Fibroblast of upper back skin (primary cell): ENCODE measurements around the gene CYP4Z1.
"Not testable (repeated sequence)": the region's sequence is repeated elsewhere in the genome, so short reads cannot be mapped to it uniquely, and the experiment has no call there.

ENCODE experiments used
- DNase-seq: peaks from one replicate; pipeline ENCODE4 v3.0.0-alpha.2; 2013

The CYP4Z1 gene

GRCh38 chr1:47128854-47129253 is 61.8 kb downstream of the CYP4Z1 start:
- not testable (repeated sequence) for DNase-seq

GRCh38 chr1:47129489-47130230 is 62.6 kb downstream of the CYP4Z1 start:
- DNase-seq, result not testable (repeated sequence)

GRCh38 chr1:47132665-47133064 is 65.6 kb downstream of the CYP4Z1 start:
- DNase-seq, result not testable (repeated sequence)

GRCh38 chr1:47137198-47137597 is 70.2 kb downstream of the CYP4Z1 start, which contains the start of gene CYP4A22:
TSS of gene CYP4A22 (plus strand) at chr1:47137441. CDS start at chr1:47137486, 45 bp downstream.
- DNase-seq, result no peak

- DNase-seq, result no peak
Observed at GRCh38 chr1:47137925-47138615, 71.0 kb downstream of the CYP4Z1 start.

GRCh38 chr1:47140358-47140757 is 73.3 kb downstream of the CYP4Z1 start:
- DNase-seq, result not testable (repeated sequence)

- not testable (repeated sequence) for DNase-seq
Observed at GRCh38 chr1:47143654-47144053, 76.6 kb downstream of the CYP4Z1 start.

- DNase-seq, result not testable (repeated sequence)
Observed at GRCh38 chr1:47146495-47146894, 79.5 kb downstream of the CYP4Z1 start.

GRCh38 chr1:47147047-47147785 is 80.2 kb downstream of the CYP4Z1 start:
- DNase-seq, result no peak

- DNase-seq, result not testable (repeated sequence)
Observed at GRCh38 chr1:47149162-47149561, 82.1 kb downstream of the CYP4Z1 start.

- DNase-seq, result not testable (repeated sequence)
Observed at GRCh38 chr1:47156457-47156856, 89.4 kb downstream of the CYP4Z1 start.

- not testable (repeated sequence) for DNase-seq
Observed at GRCh38 chr1:47157957-47158356, 90.9 kb downstream of the CYP4Z1 start.

- DNase-seq, result no peak
Observed at GRCh38 chr1:47160716-47161115, 93.7 kb downstream of the CYP4Z1 start.

GRCh38 chr1:47161298-47162040 is 94.4 kb downstream of the CYP4Z1 start:
- DNase-seq, result no peak

- DNase-seq, result no peak
Observed at GRCh38 chr1:47164552-47164951, 97.5 kb downstream of the CYP4Z1 start.
